Liver (tissue), 9 donors: Measurements from ENCODE around the gene PUSL1. TPM values are rescaled to one million over a fixed set of nuclear protein-coding genes. Genes with fewer than 3 reads are reported as not detected.

Experiments
- DNase-seq: peaks from one replicate; pipeline ENCODE4 v3.0.0-alpha.2; 2017; ENCODE audit warnings: low spot score
- H3K27ac ChIP-seq, 2 donors: one replicate each; pipeline ENCODE4 v1.7.0; 2013; ENCODE audit warnings: inconsistent platforms in 2 of 2, low read length in 2 of 2, control low read depth in 1 of 2, low read depth in 1 of 2, mild to moderate bottlenecking in 1 of 2
- H3K27me3 ChIP-seq, 4 donors: one replicate each; pipeline versions ENCODE4 v1.6.1 to v1.7.0; 2013; ENCODE audit warnings: low read length in 3 of 4, inconsistent platforms in 1 of 4, mild to moderate bottlenecking in 1 of 4, moderate library complexity in 1 of 4; ENCODE audit not compliant: control insufficient read depth in 4 of 4, insufficient read depth in 4 of 4
- H3K36me3 ChIP-seq, 4 donors: one replicate each; pipeline versions ENCODE4 v1.6.1 to v1.7.0; 2013; ENCODE audit warnings: low read length in 3 of 4, mild to moderate bottlenecking in 3 of 4, low read depth in 1 of 4, moderate library complexity in 1 of 4; ENCODE audit not compliant: control insufficient read depth in 4 of 4, insufficient read depth in 3 of 4
- H3K4me1 ChIP-seq, 4 donors: one replicate each; pipeline versions ENCODE4 v1.6.1 to v1.7.0; 2013; ENCODE audit warnings: low read length in 3 of 4, mild to moderate bottlenecking in 3 of 4, moderate library complexity in 1 of 4; ENCODE audit not compliant: control insufficient read depth in 4 of 4, insufficient read depth in 4 of 4
- H3K4me3 ChIP-seq, 3 donors: one replicate each; pipeline versions ENCODE4 v1.6.1 to v1.7.0; 2013; ENCODE audit warnings: low read length in 3 of 3, control low read depth in 1 of 3, low read depth in 1 of 3, mild to moderate bottlenecking in 1 of 3
- H3K9ac ChIP-seq, 2 donors: one replicate each; pipeline ENCODE4 v1.7.0; 2013; ENCODE audit warnings: low read length in 2 of 2, mild to moderate bottlenecking in 2 of 2, moderate library complexity in 2 of 2, control low read depth in 1 of 2, low read depth in 1 of 2
- H3K9me3 ChIP-seq, 4 donors: one replicate each; pipeline versions ENCODE4 v1.6.1 to v1.7.0; 2013; ENCODE audit warnings: low read length in 3 of 4; ENCODE audit not compliant: control insufficient read depth in 4 of 4
- EGR1 ChIP-seq, 2 donors: IDR thresholded peaks; 2 replicates each; pipeline ENCODE4 v1.6.1; 2016 to 2018; ENCODE audit warnings: antibody characterized with exemption in 2 of 2, low read depth in 2 of 2
- FOXA1 ChIP-seq: IDR thresholded peaks from 2 replicates; pipeline ENCODE4 v1.6.1; 2016; ENCODE audit warnings: antibody characterized with exemption
- FOXA2 ChIP-seq: IDR thresholded peaks from 2 replicates; pipeline ENCODE4 v1.6.1; 2016; ENCODE audit warnings: antibody characterized with exemption
- HNF4A ChIP-seq, 2 donors: conservative IDR thresholded peaks; 2 replicates each; pipeline ENCODE4 v1.6.1; 2016; ENCODE audit warnings: antibody characterized with exemption in 2 of 2, mild to moderate bottlenecking in 2 of 2
- HNF4G ChIP-seq: IDR thresholded peaks from 2 replicates; pipeline ENCODE4 v1.6.1; 2016; ENCODE audit warnings: antibody characterized with exemption
- JUND ChIP-seq, 2 donors: IDR thresholded peaks; 2 replicates each; pipeline ENCODE4 v1.6.1; 2016; ENCODE audit warnings: antibody characterized with exemption in 2 of 2
- NR2F2 ChIP-seq: IDR thresholded peaks from 2 replicates; pipeline ENCODE4 v1.6.1; 2016; ENCODE audit warnings: antibody characterized with exemption
- RXRA ChIP-seq, 2 donors: IDR thresholded peaks; 2 replicates each; pipeline ENCODE4 v1.6.1; 2017 to 2018; ENCODE audit warnings: antibody characterized with exemption in 2 of 2, mild to moderate bottlenecking in 1 of 2
- YY1 ChIP-seq: IDR thresholded peaks from 2 replicates; pipeline ENCODE4 v1.6.1; 2016; ENCODE audit warnings: antibody characterized with exemption, mild to moderate bottlenecking
- WGBS: extraction: QIAGEN DNeasy Blood & Tissue Kit; methylation state at CpG from one replicate; pipeline ENCODE4 v1.1.7; 2013; 5-methylcytosine and 5-hydroxymethylcytosine counted together
- polyA plus RNA-seq, 2 donors: library from polyadenylated mRNA; stranded (reverse) in 1 of 2; unstranded in 1 of 2; fragments of 200-250 nt in 1 of 2; fragments of >200 nt in 1 of 2; fragmentation: Nextera tagmentation in 1 of 2; extraction: Ambion mirVana in 1 of 2; gene quantifications; one replicate each; pipeline versions ENCODE4 v1.2.1 to v1.2.3, GENCODE V29; 2013 to 2015
- total RNA-seq, 2 donors: library from RNA; depleted of rRNA; stranded (reverse); fragments of >200 nt; gene quantifications; one replicate each; pipeline ENCODE4 v1.2.3, GENCODE V29; 2014
- TF ChIP-seq, protein P1 (sequence below): IDR thresholded peaks from 2 replicates; pipeline ENCODE4 v1.6.1; 2016; ENCODE audit warnings: antibody characterized with exemption, mild to moderate bottlenecking
- TF ChIP-seq, protein P2 (sequence below): IDR thresholded peaks from 2 replicates; pipeline ENCODE4 v1.6.1; 2016; ENCODE audit warnings: antibody characterized with exemption
- TF ChIP-seq, protein P3 (sequence below): fragments of 150-350 bp; IDR thresholded peaks from 2 replicates; pipeline ENCODE4 v1.5.1; 2017; ENCODE audit warnings: improper control_type of control experiment, low read depth, low read length; ENCODE audit not compliant: missing input control
- TF ChIP-seq, protein P4 (sequence below): IDR thresholded peaks from 2 replicates; pipeline ENCODE4 v1.6.1; 2016; ENCODE audit warnings: antibody characterized with exemption
- donor health status: healthy.
- donor health status: healthy.
- donor health status: healthy.
- donor health status: healthy.
- donor health status: healthy.

PUSL1 gene
- total and polyA plus RNA-seq, 4 donors, result 9.3 to 14.9 (median 10.3) TPM

DNA sequence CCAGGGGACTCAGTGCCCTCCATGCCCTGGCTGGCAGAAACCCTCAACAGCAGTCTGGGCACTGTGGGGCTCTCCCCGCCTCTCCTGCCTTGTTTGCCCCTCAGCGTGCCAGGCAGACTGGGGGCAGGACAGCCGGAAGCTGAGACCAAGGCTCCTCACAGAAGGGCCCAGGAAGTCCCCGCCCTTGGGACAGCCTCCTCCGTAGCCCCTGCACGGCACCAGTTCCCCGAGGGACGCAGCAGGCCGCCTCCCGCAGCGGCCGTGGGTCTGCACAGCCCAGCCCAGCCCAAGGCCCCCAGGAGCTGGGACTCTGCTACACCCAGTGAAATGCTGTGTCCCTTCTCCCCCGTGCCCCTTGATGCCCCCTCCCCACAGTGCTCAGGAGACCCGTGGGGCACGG, 19.9 kb downstream of the PUSL1 start:
- Histone ChIP-seq H3K27me3 (no peaks in the 10 kb centered on the region), H3K9me3 (no peaks in the 10 kb centered on the region), H3K4me3 (no peak overlapping the region), H3K36me3 (peaks cover 0 to 11% (median 6%) of the 10 kb centered on the region in 4 donors), H3K9ac (no peak overlapping the region), H3K27ac (no peak overlapping the region), H3K4me1 (peaks cover 13 to 41% (median 31%) of the 10 kb centered on the region in 4 donors)
- TF ChIP-seq HNF4A (conservative IDR thresholded peaks at IDR 0.05) (no peak), FOXA2 (no peak)
- TF ChIP-seq, protein P1, sequence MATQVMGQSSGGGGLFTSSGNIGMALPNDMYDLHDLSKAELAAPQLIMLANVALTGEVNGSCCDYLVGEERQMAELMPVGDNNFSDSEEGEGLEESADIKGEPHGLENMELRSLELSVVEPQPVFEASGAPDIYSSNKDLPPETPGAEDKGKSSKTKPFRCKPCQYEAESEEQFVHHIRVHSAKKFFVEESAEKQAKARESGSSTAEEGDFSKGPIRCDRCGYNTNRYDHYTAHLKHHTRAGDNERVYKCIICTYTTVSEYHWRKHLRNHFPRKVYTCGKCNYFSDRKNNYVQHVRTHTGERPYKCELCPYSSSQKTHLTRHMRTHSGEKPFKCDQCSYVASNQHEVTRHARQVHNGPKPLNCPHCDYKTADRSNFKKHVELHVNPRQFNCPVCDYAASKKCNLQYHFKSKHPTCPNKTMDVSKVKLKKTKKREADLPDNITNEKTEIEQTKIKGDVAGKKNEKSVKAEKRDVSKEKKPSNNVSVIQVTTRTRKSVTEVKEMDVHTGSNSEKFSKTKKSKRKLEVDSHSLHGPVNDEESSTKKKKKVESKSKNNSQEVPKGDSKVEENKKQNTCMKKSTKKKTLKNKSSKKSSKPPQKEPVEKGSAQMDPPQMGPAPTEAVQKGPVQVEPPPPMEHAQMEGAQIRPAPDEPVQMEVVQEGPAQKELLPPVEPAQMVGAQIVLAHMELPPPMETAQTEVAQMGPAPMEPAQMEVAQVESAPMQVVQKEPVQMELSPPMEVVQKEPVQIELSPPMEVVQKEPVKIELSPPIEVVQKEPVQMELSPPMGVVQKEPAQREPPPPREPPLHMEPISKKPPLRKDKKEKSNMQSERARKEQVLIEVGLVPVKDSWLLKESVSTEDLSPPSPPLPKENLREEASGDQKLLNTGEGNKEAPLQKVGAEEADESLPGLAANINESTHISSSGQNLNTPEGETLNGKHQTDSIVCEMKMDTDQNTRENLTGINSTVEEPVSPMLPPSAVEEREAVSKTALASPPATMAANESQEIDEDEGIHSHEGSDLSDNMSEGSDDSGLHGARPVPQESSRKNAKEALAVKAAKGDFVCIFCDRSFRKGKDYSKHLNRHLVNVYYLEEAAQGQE, result no peak
- WGBS, result 87% methylated on average over 15 of the region's 15 CpGs
- no peak for DNase-seq

DNA sequence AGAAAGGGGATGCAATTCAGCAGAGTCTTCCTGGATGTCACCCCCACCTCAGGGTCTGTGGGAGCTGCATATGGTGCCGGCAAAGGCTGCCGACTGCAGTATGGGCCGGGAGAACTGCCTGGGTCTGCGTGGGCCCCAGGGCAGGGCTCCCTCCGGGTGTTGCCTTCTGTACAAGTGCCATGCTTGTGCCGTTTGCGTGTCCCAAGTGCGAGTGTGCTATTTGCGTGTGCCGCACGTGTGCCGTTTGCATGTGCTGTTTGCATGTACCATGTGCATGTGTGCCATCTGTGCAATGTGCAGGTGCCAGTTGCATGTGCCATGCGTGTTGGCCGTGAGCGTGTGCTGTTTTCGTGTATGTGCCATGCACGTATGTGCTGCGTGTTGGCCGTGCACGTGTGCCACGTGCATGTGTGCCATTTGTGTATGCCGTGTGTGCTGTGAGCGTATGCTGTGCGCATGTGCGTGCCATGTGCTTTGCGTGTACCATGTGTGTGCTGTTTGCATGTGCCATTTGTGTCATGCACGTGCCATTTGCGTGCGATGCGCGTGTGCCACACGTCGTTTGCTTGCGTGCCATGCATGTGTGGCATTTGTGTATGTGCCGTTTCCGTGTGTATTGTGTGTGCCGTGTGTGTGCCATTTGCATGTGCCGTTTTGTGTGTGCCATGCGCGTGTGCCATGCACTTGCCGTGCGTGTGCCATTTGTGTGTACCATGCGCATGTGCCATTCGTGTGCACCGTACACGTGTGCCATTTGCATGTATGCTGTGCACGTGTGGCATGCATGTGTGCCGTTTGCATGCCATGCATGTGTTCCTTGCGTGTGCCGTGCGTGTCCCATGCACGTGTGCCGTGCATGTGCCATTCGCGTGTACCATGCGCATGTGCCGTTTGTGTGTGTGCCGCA, 21.2 kb downstream of the PUSL1 start:
- peaks cover 13 to 43% (median 30%) of the 10 kb centered on the region in 4 donors for H3K4me1 ChIP-seq

More for the DNA sequence above, 21.2 kb downstream of the PUSL1 start:
- H3K9me3 ChIP-seq, result no peaks in the 10 kb centered on the region
- H3K9ac ChIP-seq, result no peak overlapping the region
- WGBS, result 92% methylated on average over 58 of the region's 58 CpGs
- DNase-seq, result no peak
- TF ChIP-seq EGR1 (IDR thresholded peaks at IDR 0.05; ENCODE audit: low read depth in 2 of 2), result no peak
- no peak for TF ChIP-seq RXRA (IDR thresholded peaks at IDR 0.05)
- TF ChIP-seq JUND (IDR thresholded peaks at IDR 0.05), result no peak
- TF ChIP-seq, protein P1, result no peak
- TF ChIP-seq HNF4A (conservative IDR thresholded peaks at IDR 0.05), result no peak
- no peak for TF ChIP-seq NR2F2
- no peak for TF ChIP-seq HNF4G
- TF ChIP-seq, protein P2, sequence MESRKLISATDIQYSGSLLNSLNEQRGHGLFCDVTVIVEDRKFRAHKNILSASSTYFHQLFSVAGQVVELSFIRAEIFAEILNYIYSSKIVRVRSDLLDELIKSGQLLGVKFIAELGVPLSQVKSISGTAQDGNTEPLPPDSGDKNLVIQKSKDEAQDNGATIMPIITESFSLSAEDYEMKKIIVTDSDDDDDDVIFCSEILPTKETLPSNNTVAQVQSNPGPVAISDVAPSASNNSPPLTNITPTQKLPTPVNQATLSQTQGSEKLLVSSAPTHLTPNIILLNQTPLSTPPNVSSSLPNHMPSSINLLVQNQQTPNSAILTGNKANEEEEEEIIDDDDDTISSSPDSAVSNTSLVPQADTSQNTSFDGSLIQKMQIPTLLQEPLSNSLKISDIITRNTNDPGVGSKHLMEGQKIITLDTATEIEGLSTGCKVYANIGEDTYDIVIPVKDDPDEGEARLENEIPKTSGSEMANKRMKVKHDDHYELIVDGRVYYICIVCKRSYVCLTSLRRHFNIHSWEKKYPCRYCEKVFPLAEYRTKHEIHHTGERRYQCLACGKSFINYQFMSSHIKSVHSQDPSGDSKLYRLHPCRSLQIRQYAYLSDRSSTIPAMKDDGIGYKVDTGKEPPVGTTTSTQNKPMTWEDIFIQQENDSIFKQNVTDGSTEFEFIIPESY, result no peak
- TF ChIP-seq FOXA1, result no peak
- TF ChIP-seq, protein P3, sequence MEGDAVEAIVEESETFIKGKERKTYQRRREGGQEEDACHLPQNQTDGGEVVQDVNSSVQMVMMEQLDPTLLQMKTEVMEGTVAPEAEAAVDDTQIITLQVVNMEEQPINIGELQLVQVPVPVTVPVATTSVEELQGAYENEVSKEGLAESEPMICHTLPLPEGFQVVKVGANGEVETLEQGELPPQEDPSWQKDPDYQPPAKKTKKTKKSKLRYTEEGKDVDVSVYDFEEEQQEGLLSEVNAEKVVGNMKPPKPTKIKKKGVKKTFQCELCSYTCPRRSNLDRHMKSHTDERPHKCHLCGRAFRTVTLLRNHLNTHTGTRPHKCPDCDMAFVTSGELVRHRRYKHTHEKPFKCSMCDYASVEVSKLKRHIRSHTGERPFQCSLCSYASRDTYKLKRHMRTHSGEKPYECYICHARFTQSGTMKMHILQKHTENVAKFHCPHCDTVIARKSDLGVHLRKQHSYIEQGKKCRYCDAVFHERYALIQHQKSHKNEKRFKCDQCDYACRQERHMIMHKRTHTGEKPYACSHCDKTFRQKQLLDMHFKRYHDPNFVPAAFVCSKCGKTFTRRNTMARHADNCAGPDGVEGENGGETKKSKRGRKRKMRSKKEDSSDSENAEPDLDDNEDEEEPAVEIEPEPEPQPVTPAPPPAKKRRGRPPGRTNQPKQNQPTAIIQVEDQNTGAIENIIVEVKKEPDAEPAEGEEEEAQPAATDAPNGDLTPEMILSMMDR, result no peak
- TF ChIP-seq, protein P4, sequence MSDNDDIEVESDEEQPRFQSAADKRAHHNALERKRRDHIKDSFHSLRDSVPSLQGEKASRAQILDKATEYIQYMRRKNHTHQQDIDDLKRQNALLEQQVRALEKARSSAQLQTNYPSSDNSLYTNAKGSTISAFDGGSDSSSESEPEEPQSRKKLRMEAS, result no peak
- no peak for TF ChIP-seq YY1
- TF ChIP-seq FOXA2, result no peak
- H3K27me3 ChIP-seq, result no peaks in the 10 kb centered on the region
- H3K36me3 ChIP-seq, result peaks cover 0 to 11% (median 6%) of the 10 kb centered on the region in 4 donors
- H3K4me3 ChIP-seq, result no peak overlapping the region
- no peak overlapping the region for H3K27ac ChIP-seq
